HG03521 (cell line): ENCODE measurements around the gene RANBP6.
A peak's percentile ranks its signal among the peaks of the same experiment; 100 is the strongest.

Experiments used
- ATAC-seq: cut with Tn5 transposase; IDR thresholded peaks from one replicate; pipeline ENCODE4 v1.9.1; 2021; ENCODE audit warnings: mild to moderate bottlenecking, moderate library complexity; ENCODE audit not compliant: unreplicated experiment

RANBP6 gene

DNA sequence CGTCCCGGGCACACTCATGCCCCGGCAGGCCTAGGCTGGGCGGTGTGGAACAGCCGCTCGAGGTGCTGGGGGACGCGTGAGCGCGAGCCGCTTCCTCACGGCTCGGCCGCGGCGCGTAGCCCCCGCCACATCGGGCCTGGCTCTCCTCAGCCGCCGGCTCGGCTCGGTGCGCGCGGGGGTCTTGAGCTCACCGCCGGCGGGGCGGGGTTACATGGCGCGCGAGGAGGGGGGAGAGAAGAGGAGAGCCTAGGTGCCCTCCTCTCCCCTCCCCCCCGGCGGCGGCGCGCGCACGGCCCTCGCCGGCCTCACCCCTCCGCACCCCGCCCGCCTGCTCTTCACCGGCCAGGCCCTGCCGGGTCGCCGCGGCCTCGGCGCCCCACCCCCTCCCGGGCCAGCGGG is 7.7 kb downstream of the RANBP6 start:
- ATAC-seq: peak; percentile 43

DNA sequence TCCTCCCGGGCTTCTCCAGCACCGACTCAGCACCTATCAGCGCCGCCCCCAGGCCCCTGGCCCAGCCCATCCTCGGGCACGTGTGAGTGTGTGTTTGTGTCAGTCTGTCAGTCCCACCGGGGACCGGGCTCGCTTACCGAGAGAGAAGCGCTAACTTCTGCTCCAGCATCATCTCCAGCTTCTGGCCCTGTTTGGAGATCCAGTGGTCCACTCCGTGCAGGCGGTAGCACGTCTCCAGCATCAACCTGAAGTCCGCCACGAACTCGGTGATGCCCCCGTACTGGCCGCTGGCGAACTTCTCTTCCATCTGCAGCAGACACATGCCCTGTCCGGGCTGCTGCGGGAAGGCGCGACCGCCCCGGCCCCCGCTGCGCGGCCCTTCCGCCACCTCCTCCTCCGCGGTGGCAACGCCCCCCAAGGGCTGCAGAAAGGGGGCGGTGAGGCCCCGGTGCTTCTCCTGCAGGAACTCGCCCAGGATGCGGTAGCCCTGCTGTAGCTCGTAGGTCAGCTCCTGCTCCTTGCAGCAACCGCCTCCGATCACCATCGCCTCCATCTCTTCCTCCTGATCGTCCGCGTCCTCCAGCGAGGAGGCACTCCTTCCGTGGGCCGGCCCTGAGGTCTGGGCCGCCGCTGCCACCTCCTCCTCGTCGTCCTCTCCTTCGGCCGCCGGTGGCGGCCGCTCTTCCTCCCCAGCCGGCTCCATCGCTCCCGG is 8.2 kb downstream of the RANBP6 start:
- ATAC-seq: peak; percentile 73

DNA sequence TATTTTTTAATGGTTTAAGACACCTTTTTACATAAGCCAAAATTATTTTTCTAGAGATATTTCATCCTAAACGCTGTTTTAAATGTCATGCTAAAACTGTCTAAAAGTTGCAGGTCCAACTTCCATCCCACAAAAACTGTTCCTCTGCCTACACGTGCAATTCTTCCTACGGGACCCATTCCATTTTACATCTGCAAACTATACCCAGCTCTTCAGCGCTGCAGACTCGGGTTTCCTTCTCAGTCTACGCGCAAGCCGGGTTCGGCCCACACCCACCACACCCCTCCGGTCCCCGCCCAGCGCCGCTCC is 8.7 kb downstream of the RANBP6 start:
- ATAC-seq: no peak

DNA sequence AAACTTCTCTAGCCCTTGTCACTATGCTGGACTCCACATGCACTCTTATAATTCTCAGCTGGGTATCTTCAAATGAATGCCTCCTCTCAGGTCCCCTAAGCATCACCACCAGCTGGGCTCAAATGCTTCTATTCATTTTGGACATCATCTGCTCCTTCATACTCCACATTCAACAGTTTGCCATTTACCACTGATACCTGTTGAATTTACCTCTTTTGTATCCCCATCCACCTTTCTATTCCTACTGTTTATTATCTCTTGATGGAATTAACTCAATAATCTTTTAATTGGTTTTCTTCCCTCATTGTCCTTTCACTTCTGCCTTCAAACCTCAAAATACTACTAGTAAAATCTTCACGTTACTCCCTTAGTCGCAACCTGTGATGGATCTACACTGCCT is 14.5 kb downstream of the RANBP6 start:
- no peak for ATAC-seq

DNA sequence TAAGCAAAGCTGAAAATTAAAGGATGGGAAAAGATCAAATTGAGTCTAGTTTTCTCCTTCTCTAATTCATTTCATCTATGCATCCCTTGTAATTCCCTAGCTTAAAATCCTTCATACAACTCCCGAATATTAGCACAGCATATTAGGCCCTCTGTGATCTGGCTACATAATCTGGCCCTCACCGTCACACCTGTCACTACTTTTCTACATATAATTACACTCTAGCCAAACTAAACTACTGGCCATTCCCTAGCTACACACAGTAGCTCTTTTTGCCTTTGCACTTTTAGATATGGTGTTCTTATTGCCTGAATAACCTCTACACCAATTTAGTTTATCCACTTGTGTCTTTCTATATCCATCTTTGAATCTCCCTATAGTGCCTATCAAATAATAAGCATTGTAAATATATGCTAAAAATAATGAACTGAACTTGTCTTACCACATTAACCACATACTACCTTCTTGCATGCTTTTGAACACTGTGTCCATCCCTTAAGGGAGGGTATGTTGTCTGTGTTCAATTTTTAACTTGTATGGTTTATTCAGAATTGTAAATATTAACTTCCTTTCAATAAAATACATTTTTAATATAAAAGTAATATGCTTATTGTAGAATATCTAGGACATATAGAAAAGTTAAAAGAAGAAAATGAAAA is 15.9 kb downstream of the RANBP6 start:
- no peak for ATAC-seq

DNA sequence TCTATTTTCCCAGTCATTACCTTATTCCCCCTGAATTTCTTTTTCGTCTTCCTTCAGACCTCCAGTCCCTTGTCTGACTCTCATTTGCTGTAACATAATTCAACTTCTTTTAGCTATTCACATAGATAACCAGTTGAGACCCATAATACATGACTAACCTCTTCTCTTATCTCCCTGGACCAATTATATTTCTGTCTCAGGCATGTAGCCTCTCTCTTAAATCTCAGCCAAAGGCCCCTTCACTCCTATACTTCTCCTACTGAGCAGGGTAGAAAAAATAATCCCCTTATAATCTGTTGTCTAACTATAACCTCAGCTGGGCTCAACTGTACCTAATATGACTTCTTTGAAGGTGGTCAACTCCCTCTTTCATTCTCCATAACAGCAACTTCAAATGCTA is 20.9 kb downstream of the RANBP6 start:
- ATAC-seq: no peak

DNA sequence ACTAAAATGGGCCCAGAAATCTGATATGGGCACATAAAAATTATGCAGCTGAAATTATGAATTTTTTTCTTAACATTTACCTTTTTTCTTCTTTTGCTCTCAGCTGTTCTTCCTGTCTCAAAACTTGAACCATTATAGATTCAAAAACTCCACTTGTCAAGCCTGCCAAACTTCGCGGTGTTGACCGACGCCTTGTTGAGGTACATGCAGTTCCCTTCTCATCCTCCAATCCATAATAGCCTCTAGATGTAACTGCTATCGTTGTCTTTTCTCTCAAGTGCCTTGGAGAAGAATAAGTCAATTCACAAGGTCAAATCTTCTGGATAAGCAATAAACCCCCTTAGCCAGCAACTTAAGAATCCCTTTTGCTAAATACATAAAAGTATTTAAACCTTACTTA is 27.2 kb downstream of the RANBP6 start:
- no peak for ATAC-seq

DNA sequence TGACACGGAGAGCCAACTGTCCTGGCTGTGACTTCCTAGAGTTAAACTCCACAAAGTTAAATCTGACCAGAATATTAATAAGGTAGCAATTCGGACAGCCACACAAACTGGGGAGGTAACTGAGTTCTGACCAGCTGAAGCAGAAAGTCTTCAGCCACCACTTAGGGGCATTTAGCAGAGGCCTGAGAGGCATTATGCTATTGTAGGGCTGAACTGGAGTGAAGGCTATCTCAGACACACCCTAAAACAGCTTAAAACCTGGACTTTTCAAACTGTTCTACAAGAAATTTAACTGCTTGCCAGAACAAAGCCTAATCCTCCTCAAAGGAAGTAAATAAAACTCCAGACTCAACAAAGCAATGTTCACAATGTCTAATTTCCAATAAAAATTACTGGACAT is 32.4 kb downstream of the RANBP6 start:
- ATAC-seq: no peak

DNA sequence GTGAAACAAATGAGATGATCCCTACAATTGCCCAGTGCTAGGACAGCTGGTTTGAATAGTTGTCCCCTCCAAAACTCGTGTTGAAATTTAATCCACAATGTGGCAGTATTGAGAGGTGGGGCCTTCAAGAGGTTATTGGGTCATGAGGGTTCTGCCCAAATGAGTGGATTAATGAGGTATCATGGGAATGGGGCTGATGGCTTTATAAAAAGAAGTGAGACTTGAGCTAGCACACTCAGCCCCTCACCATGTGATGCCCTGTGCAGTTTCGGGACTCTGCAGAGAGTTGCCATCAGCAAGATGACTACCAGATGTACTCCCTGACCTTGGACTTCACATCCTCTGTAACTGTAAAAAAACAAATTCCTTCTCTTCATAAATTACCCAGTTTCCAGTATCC is 33.1 kb downstream of the RANBP6 start:
- no peak for ATAC-seq

DNA sequence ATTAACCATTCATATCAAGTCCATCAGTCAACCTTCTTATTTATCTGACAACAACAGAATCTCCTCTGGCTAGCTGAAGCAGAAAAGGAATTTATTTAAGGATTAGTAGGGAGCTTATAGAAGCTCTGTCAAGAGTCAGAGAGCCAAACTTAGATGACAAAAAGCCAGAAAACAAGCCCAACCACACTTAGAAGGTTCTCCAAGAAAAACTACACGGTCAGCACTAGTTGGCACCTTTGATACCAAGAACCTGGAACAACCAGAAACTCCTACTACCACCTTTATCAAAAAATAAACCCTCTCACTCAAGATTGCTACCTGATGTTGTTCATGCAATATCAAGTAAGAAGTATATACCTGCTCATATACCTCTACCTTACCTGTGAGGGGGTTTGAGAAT is 36.9 kb downstream of the RANBP6 start:
- ATAC-seq: no peak

DNA sequence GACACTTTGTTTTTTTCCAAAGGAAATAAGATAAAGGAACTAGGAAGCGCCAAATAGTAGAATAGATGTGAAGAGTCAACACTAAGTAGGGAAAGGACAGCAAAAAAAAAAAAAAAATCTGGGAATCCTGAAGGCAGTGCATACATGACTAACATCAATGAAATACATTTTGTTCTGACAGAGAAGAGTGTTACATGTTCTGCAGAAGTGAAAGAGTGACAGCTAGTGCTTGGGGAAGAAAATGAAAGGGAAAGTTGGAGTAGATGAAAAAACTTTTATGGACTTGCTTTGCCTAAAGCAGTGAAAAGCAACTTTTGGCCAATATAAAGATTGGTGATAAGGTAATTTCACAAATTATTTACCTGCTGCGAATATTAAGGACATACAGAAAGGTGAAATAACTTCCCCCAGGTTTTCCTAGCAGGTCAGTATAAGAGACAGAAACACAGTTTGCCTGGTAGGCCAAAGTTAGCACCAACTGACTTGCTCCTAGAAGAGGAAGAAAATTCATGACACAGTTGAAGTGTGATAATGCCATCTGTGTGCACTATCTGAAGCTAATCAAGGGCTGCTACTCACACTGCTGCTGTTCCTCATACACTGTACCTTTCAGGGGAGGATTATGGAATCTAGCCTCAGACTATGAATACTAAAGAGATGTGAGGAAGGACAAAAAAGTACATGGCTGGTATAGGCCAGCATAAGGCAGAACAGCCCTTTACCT is 38.6 kb downstream of the RANBP6 start:
- no peak for ATAC-seq

DNA sequence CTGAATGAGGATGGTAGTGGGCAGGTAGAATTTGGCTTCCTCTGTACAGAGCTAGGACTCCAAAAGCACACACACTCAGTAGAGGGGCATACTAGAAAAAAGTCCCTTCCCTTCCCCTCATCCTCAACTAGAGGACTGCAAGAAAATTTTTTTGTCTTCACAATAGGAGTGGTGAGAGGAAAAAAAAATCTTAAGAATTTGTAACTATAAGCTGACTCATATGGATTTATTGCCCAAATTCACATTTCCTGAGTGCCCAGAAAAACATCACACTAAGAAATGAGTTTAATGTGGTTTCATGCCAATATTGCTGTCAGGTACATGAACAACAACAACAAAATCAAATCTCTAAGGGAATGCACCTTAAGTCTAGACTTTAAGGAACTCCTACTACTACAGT is 43.7 kb downstream of the RANBP6 start:
- ATAC-seq: no peak
